ENCODE measurements around the gene ACTL6B.
A peak's percentile ranks its signal among the peaks of the same experiment; 100 is the strongest.

ACTL6B gene

GRCh38 chr7:100673942-100674410 is 17.7 kb upstream of the ACTL6B start:
- Histone ChIP-seq H3K79me1 (ENCODE audit: low read length) (peaks cover 17% of the 10 kb centered on the region), H3K4me1 (ENCODE audit: control insufficient read depth in 1 of 2, insufficient read depth in 2 of 2, low read length in 2 of 2) (peaks cover 0 to 4% of the 10 kb centered on the region in 2 experiments), H4K12ac (ENCODE audit: low read depth, low read length) (peak overlapping the region; percentile 98), H3K79me2 (ENCODE audit: control insufficient read depth, insufficient read depth, low read length, poor library complexity) (peaks cover 20% of the 10 kb centered on the region), H3K4me2 (ENCODE audit: low read length) (peak overlapping the region; percentile 94), H3K9me3 (ENCODE audit: insufficient read depth, low read depth, low read length) (no peaks in the 10 kb centered on the region), H2BK12ac (ENCODE audit: low read length) (peak overlapping the region; percentile 61), H3K23ac (ENCODE audit: low read length) (no peak overlapping the region), H3K9ac (ENCODE audit: low read length) (peak overlapping the region; percentile 97), H3K27ac (ENCODE audit: low read depth, low read length) (peak overlapping the region; percentile 84), H3K14ac (ENCODE audit: low read length) (peak overlapping the region; percentile 99), H2BK5ac (ENCODE audit: low read depth, low read length, poor library complexity) (peak overlapping the region; percentile 97), H3K27me3 (ENCODE audit: insufficient read depth, low read length) (no peaks in the 10 kb centered on the region), H4K91ac (ENCODE audit: low read depth, low read length) (peak overlapping the region; percentile 95), H2BK120ac (ENCODE audit: insufficient read depth, low read length, poor library complexity) (peak overlapping the region; percentile 92), H3K18ac (ENCODE audit: low read length) (peak overlapping the region; percentile 99), H3K4ac (ENCODE audit: low read depth, low read length) (peak overlapping the region; percentile 99), H4K8ac (ENCODE audit: low read depth, low read length) (peak overlapping the region; percentile 99), H3K4me3 (ENCODE audit: low read depth, low read length) (peak overlapping the region; percentile 97), H2AFZ (ENCODE audit: insufficient read depth, low read length, poor library complexity) (peak overlapping the region; percentile 87), H2AK5ac (ENCODE audit: low read length) (peak overlapping the region; percentile 96), H3K36me3 (ENCODE audit: control insufficient read depth in 1 of 2, insufficient read depth in 2 of 2, low read length in 2 of 2) (peaks cover 26 to 27% of the 10 kb centered on the region in 2 experiments)
- no peak for DNase-seq
- no CpG with 5 or more reads among the region's 34 CpGs for WGBS (ENCODE audit: extremely low coverage, insufficient coverage, insufficient read length)

- H3K79me1 ChIP-seq (ENCODE audit: low read length), result peaks cover 17% of the 10 kb centered on the region
- peak; percentile 99 for DNase-seq
- peak within 1 kb of the TSS; percentile 97 for H3K9ac ChIP-seq (ENCODE audit: low read length)
- H2AK5ac ChIP-seq (ENCODE audit: low read length), result peak within 1 kb of the TSS; percentile 96
- H3K27me3 ChIP-seq (ENCODE audit: insufficient read depth, low read length), result no peaks in the 10 kb centered on the region
- peak within 1 kb of the TSS; percentile 99 for H3K18ac ChIP-seq (ENCODE audit: low read length)
- peak within 1 kb of the TSS; percentile 97 for H3K4me3 ChIP-seq (ENCODE audit: low read depth, low read length)
- H4K8ac ChIP-seq (ENCODE audit: low read depth, low read length), result peak within 1 kb of the TSS; percentile 99
- peak within 1 kb of the TSS; percentile 61 for H2BK12ac ChIP-seq (ENCODE audit: low read length)
- H3K4me2 ChIP-seq (ENCODE audit: low read length), result peak within 1 kb of the TSS; percentile 94
- no peak within 1 kb of the TSS for H3K23ac ChIP-seq (ENCODE audit: low read length)
- H3K27ac ChIP-seq (ENCODE audit: low read depth, low read length), result peak within 1 kb of the TSS; percentile 87
- H3K36me3 ChIP-seq (ENCODE audit: control insufficient read depth in 1 of 2, insufficient read depth in 2 of 2, low read length in 2 of 2), result peaks cover 21 to 22% of the 10 kb centered on the region in 2 experiments
- H4K12ac ChIP-seq (ENCODE audit: low read depth, low read length), result peak within 1 kb of the TSS; percentile 98
- H3K4me1 ChIP-seq (ENCODE audit: control insufficient read depth in 1 of 2, insufficient read depth in 2 of 2, low read length in 2 of 2), result peaks cover 0 to 4% of the 10 kb centered on the region in 2 experiments
- peak within 1 kb of the TSS; percentile 97 for H2BK5ac ChIP-seq (ENCODE audit: low read depth, low read length, poor library complexity)
- H3K79me2 ChIP-seq (ENCODE audit: control insufficient read depth, insufficient read depth, low read length, poor library complexity), result peaks cover 20% of the 10 kb centered on the region
- H3K9me3 ChIP-seq (ENCODE audit: insufficient read depth, low read depth, low read length), result no peaks in the 10 kb centered on the region
- peak within 1 kb of the TSS; percentile 92 for H2BK120ac ChIP-seq (ENCODE audit: insufficient read depth, low read length, poor library complexity)
- H3K4ac ChIP-seq (ENCODE audit: low read depth, low read length), result peak within 1 kb of the TSS; percentile 99
- H3K14ac ChIP-seq (ENCODE audit: low read length), result peak within 1 kb of the TSS; percentile 99
- H2AFZ ChIP-seq (ENCODE audit: insufficient read depth, low read length, poor library complexity), result peak within 1 kb of the TSS; percentile 87
- peak within 1 kb of the TSS; percentile 95 for H4K91ac ChIP-seq (ENCODE audit: low read depth, low read length)
- WGBS (ENCODE audit: extremely low coverage, insufficient coverage, insufficient read length), result no CpG with 5 or more reads among the region's 65 CpGs
These were observed 17.2 kb upstream of the ACTL6B start, which contains the start of gene GNB2 for GRCh38 chr7:100673302-100673941. Gene GNB2 (plus strand): TSS chr7:100673740. CDS start chr7:100676266, 2,526 bp downstream.

- no peak overlapping the region for H2BK12ac ChIP-seq (ENCODE audit: low read length)
- no peak overlapping the region for H2BK120ac ChIP-seq (ENCODE audit: insufficient read depth, low read length, poor library complexity)
- WGBS (ENCODE audit: extremely low coverage, insufficient coverage, insufficient read length), result no CpG with 5 or more reads among the region's 18 CpGs
- no peak overlapping the region for H3K9ac ChIP-seq (ENCODE audit: low read length)
- H3K18ac ChIP-seq (ENCODE audit: low read length), result no peak overlapping the region
- H3K27me3 ChIP-seq (ENCODE audit: insufficient read depth, low read length), result no peaks in the 10 kb centered on the region
- H3K4me1 ChIP-seq (ENCODE audit: control insufficient read depth in 1 of 2, insufficient read depth in 2 of 2, low read length in 2 of 2), result peaks cover 0 to 4% of the 10 kb centered on the region in 2 experiments
- no peak overlapping the region for H3K23ac ChIP-seq (ENCODE audit: low read length)
- no peak overlapping the region for H2BK5ac ChIP-seq (ENCODE audit: low read depth, low read length, poor library complexity)
- H2AK5ac ChIP-seq (ENCODE audit: low read length), result no peak overlapping the region
- no peak overlapping the region for H4K8ac ChIP-seq (ENCODE audit: low read depth, low read length)
- H3K9me3 ChIP-seq (ENCODE audit: insufficient read depth, low read depth, low read length), result no peaks in the 10 kb centered on the region
- H4K91ac ChIP-seq (ENCODE audit: low read depth, low read length), result no peak overlapping the region
- no peak for DNase-seq
- H3K4me2 ChIP-seq (ENCODE audit: low read length), result no peak overlapping the region
- H3K14ac ChIP-seq (ENCODE audit: low read length), result no peak overlapping the region
- peaks cover 17% of the 10 kb centered on the region for H3K79me1 ChIP-seq (ENCODE audit: low read length)
- H3K36me3 ChIP-seq (ENCODE audit: control insufficient read depth in 1 of 2, insufficient read depth in 2 of 2, low read length in 2 of 2), result peaks cover 4% of the 10 kb centered on the region in 2 experiments
- H3K4me3 ChIP-seq (ENCODE audit: low read depth, low read length), result no peak overlapping the region
- no peak overlapping the region for H4K12ac ChIP-seq (ENCODE audit: low read depth, low read length)
- H3K4ac ChIP-seq (ENCODE audit: low read depth, low read length), result no peak overlapping the region
- peaks cover 20% of the 10 kb centered on the region for H3K79me2 ChIP-seq (ENCODE audit: control insufficient read depth, insufficient read depth, low read length, poor library complexity)
- no peak overlapping the region for H2AFZ ChIP-seq (ENCODE audit: insufficient read depth, low read length, poor library complexity)
- no peak overlapping the region for H3K27ac ChIP-seq (ENCODE audit: low read depth, low read length)
These were observed 15.4 kb upstream of the ACTL6B start for GRCh38 chr7:100671353-100672327.

GRCh38 chr7:100670074-100670473 is 13.8 kb upstream of the ACTL6B start:
- Histone ChIP-seq H3K9ac (ENCODE audit: low read length) (no peak overlapping the region), H3K9me3 (ENCODE audit: insufficient read depth, low read depth, low read length) (no peaks in the 10 kb centered on the region), H3K27ac (ENCODE audit: low read depth, low read length) (no peak overlapping the region), H3K36me3 (ENCODE audit: control insufficient read depth in 1 of 2, insufficient read depth in 2 of 2, low read length in 2 of 2) (no peaks in the 10 kb centered on the region), H3K4me2 (ENCODE audit: low read length) (no peak overlapping the region), H2BK120ac (ENCODE audit: insufficient read depth, low read length, poor library complexity) (no peak overlapping the region), H3K79me2 (ENCODE audit: control insufficient read depth, insufficient read depth, low read length, poor library complexity) (peaks cover 16% of the 10 kb centered on the region), H3K18ac (ENCODE audit: low read length) (no peak overlapping the region), H2AFZ (ENCODE audit: insufficient read depth, low read length, poor library complexity) (no peak overlapping the region), H3K27me3 (ENCODE audit: insufficient read depth, low read length) (no peaks in the 10 kb centered on the region), H4K91ac (ENCODE audit: low read depth, low read length) (no peak overlapping the region), H3K79me1 (ENCODE audit: low read length) (peaks cover 15% of the 10 kb centered on the region), H3K23ac (ENCODE audit: low read length) (no peak overlapping the region), H4K12ac (ENCODE audit: low read depth, low read length) (no peak overlapping the region), H3K4me1 (ENCODE audit: control insufficient read depth in 1 of 2, insufficient read depth in 2 of 2, low read length in 2 of 2) (no peaks in the 10 kb centered on the region), H3K4ac (ENCODE audit: low read depth, low read length) (no peak overlapping the region), H2BK12ac (ENCODE audit: low read length) (no peak overlapping the region), H2BK5ac (ENCODE audit: low read depth, low read length, poor library complexity) (no peak overlapping the region), H3K4me3 (ENCODE audit: low read depth, low read length) (no peak overlapping the region), H2AK5ac (ENCODE audit: low read length) (no peak overlapping the region), H3K14ac (ENCODE audit: low read length) (no peak overlapping the region), H4K8ac (ENCODE audit: low read depth, low read length) (no peak overlapping the region)
- no CpG with 5 or more reads among the region's 8 CpGs for WGBS (ENCODE audit: extremely low coverage, insufficient coverage, insufficient read length)
- peak in 1 of 2 donors; percentile 26 for DNase-seq
